Nephron (organoid): ENCODE data around the gene KRTAP9-9.
"Not testable (repeated sequence)": the region's sequence is repeated elsewhere in the genome, so short reads cannot be mapped to it uniquely, and the experiment has no call there.

ENCODE experiments used
- H3K27ac Mint-ChIP-seq, 3 experiments: 2 replicates each; pipeline ENCODE4 v1.8.0; 2020; ENCODE audit warnings: mixed read lengths in 3 of 3, mild to moderate bottlenecking in 2 of 3, moderate library complexity in 1 of 3
- H3K27me3 Mint-ChIP-seq: 2 replicates; pipeline ENCODE4 v1.8.0; 2021; ENCODE audit warnings: low read depth, mild to moderate bottlenecking, moderate library complexity, mixed read lengths
- H3K36me3 Mint-ChIP-seq: 2 replicates; pipeline ENCODE4 v1.8.0; 2020; ENCODE audit warnings: low read depth, mixed read lengths
- H3K4me1 Mint-ChIP-seq: 2 replicates; pipeline ENCODE4 v1.8.0; 2020; ENCODE audit warnings: mixed read lengths
- H3K4me3 Mint-ChIP-seq, 3 experiments: 2 replicates each; pipeline ENCODE4 v1.8.0; 2020; ENCODE audit warnings: mild to moderate bottlenecking in 3 of 3, mixed read lengths in 3 of 3, moderate library complexity in 2 of 3
- H3K9me3 Mint-ChIP-seq: 2 replicates; pipeline ENCODE4 v1.8.0; 2020; ENCODE audit warnings: mixed read lengths
- TF ChIP-seq, protein P1 (sequence below), 3 experiments: fragments of 200-600 bp; sonication (generic); IDR thresholded peaks; one replicate each; pipeline ENCODE4 v1.5.0; 2021; ENCODE audit warnings: antibody characterized with exemption in 3 of 3; ENCODE audit not compliant: unreplicated experiment in 3 of 3

KRTAP9-9 gene

DNA sequence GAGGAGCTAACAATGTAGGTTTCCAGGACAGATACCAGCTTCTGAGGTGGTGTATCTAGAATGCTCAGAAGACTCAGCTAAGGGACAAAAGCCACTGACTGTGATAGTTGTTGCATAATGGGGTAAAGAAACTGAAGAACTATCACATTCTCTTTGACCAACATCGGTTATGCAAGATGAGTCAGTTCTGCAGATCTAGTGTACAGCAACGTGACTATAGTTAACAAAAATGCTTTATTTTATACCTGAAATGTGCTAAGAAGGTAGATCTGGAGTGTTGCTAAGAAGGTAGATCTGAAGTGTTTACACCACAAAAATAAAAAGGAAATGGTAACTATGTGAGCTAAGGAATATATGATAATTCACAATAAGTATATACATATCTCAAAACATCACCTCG lies 12.5 kb downstream of the KRTAP9-9 start:
- TF ChIP-seq, protein P1, sequence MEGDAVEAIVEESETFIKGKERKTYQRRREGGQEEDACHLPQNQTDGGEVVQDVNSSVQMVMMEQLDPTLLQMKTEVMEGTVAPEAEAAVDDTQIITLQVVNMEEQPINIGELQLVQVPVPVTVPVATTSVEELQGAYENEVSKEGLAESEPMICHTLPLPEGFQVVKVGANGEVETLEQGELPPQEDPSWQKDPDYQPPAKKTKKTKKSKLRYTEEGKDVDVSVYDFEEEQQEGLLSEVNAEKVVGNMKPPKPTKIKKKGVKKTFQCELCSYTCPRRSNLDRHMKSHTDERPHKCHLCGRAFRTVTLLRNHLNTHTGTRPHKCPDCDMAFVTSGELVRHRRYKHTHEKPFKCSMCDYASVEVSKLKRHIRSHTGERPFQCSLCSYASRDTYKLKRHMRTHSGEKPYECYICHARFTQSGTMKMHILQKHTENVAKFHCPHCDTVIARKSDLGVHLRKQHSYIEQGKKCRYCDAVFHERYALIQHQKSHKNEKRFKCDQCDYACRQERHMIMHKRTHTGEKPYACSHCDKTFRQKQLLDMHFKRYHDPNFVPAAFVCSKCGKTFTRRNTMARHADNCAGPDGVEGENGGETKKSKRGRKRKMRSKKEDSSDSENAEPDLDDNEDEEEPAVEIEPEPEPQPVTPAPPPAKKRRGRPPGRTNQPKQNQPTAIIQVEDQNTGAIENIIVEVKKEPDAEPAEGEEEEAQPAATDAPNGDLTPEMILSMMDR (IDR thresholded peaks at IDR 0.05; ENCODE audit: unreplicated experiment in 3 of 3), result no peak
- Mint-ChIP-seq H3K36me3 (no peaks in the 10 kb centered on the region), H3K27ac (no peak overlapping the region), H3K27me3 (peaks cover 15% of the 10 kb centered on the region), H3K4me1 (no peaks in the 10 kb centered on the region), H3K9me3 (no peaks in the 10 kb centered on the region), H3K4me3 (no peak overlapping the region)

DNA sequence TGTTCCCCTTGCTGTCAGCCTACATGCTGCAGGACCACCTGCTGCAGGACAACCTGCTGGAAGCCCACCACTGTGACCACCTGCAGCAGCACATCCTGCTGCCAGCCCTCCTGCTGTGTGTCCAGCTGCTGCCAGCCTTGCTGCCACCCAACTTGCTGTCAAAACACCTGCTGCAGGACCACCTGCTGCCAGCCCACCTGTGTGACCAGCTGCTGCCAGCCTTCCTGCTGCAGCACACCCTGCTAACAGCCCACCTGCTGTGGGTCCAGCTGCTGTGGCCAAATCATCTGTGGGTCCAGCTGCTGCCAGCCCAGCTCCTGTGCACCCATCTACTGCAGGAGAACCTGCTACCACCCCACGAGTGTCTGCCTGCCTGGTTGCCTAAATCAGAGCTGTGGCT lies 16.1 kb downstream of the KRTAP9-9 start:
- H3K4me1 Mint-ChIP-seq, H3K27ac Mint-ChIP-seq, H3K36me3 Mint-ChIP-seq, H3K27me3 Mint-ChIP-seq, H3K9me3 Mint-ChIP-seq, H3K4me3 Mint-ChIP-seq: not testable (repeated sequence)

DNA sequence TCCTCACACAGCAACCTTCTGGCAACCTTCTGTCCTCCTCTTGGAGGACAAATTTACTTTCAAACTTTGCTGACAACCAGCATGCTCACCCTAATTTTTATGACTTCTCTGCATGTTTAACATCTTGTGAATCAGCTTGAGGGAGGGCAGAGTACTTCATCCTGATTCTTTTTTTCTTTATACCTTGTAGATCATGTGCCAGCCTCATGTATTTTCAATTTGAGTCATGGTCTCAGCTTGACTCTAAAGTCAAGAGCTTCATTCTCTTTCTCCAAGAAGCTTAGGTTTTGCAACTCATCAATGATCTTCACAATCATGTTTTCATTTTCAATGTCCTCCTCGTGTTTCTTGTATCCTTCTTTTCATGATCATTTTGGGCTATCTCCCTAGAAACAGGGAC lies 16.7 kb downstream of the KRTAP9-9 start:
- H3K9me3 Mint-ChIP-seq, result no peaks in the 10 kb centered on the region
- no peak overlapping the region for H3K4me3 Mint-ChIP-seq
- no peak overlapping the region for H3K27ac Mint-ChIP-seq
- TF ChIP-seq, protein P1 (IDR thresholded peaks at IDR 0.05; ENCODE audit: unreplicated experiment in 3 of 3), result no peak
- H3K4me1 Mint-ChIP-seq, result no peaks in the 10 kb centered on the region
- no peaks in the 10 kb centered on the region for H3K36me3 Mint-ChIP-seq
- peaks cover 11% of the 10 kb centered on the region for H3K27me3 Mint-ChIP-seq

DNA sequence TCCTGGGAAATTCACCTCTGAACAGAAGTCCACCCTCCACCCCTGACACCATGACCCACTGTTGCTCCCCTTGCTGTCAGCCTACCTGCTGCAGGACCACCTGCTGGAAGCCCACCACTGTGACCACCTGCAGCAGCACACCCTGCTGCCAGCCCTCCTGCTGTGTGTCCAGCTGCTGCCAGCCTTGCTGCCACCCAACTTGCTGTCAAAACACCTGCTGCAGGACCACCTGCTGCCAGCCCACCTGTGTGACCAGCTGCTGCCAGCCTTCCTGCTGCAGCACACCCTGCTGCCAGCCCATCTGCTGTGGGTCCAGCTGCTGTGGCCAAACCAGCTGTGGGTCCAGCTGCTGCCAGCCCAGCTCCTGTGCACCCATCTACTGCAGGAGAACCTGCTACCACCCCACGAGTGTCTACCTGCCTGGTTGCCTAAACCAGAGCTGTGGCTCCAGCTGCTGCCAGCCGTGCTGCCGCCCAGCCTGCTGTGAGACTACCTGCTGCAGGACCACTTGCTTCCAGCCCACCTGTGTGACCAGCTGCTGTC lies 20.5 kb downstream of the KRTAP9-9 start, which contains the start of gene KRTAP9-7:
TSS of gene KRTAP9-7 (plus strand) at position 51 of the 543 bp plus-strand sequence. CDS start at position 51, 0 bp downstream.
- not testable (repeated sequence) for H3K4me1 Mint-ChIP-seq, H3K4me3 Mint-ChIP-seq, H3K27ac Mint-ChIP-seq, H3K9me3 Mint-ChIP-seq, H3K36me3 Mint-ChIP-seq
- peaks cover 18% of the 10 kb centered on the region for H3K27me3 Mint-ChIP-seq

DNA sequence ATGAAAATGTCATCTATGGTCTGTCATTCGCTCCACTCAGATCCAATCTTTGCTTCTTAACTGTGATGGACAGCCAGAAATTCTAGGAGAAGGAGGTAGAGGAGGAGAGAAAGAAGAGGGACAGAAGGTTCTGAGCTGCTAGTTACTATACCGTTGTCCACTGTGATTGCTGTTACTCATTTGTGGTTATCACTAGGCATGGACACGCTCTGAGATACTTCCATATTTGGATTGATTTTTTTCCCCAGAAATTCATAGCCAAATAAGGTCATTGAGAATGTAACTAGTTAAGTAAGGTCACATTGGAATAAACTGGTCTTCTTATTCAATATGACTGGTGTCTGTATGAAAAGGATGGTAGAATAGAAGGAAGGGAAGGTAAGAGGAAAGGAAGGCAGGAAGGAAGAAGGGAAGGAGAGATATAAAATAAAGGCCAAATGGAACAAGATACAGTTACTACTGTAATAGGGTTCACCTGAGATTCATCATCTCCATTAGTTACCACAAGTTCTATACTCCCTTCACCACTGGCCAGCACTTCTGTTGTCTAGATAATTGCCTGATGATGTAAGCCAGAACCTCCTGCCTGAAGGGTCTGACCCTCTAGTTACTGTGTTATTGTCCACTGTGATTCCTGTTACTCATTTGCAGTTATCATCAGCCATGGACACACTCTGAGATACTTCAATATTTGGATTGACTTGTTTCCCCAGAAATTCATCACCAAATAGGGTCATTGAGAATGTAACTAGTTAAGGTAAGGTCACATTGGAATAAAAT lies 23.2 kb downstream of the KRTAP9-9 start:
- no peak overlapping the region for H3K27ac Mint-ChIP-seq
- H3K9me3 Mint-ChIP-seq, result peaks cover 6% of the 10 kb centered on the region
- H3K36me3 Mint-ChIP-seq, result no peaks in the 10 kb centered on the region

DNA sequence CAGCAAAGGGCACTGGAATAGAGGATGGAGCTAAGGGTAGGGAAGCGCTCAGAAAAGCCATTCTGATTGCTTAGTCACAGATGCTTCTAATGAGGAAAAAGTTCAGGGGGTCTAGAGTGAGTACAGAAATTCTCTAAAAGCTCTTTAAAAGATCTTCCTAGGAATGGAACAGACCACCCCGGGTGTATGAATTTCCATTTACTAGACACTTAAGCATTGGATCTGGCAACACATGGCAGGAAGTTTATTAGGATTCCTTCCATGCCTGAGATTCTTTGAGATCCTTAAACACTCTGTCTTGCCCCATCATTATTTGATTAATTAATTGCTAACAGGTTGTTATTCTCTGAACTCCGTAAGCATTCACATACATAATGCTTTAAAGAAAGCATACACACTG lies 28.9 kb downstream of the KRTAP9-9 start:
- no peak overlapping the region for H3K4me3 Mint-ChIP-seq
- peaks cover 3% of the 10 kb centered on the region for H3K27me3 Mint-ChIP-seq

More for the DNA sequence above, 23.2 kb downstream of the KRTAP9-9 start:
- peaks cover 18% of the 10 kb centered on the region for H3K27me3 Mint-ChIP-seq
- no peak overlapping the region for H3K4me3 Mint-ChIP-seq
- TF ChIP-seq, protein P1 (IDR thresholded peaks at IDR 0.05; ENCODE audit: unreplicated experiment in 3 of 3), result no peak
- no peaks in the 10 kb centered on the region for H3K4me1 Mint-ChIP-seq

More for the DNA sequence above, 28.9 kb downstream of the KRTAP9-9 start:
- Mint-ChIP-seq H3K9me3 (peaks cover 6% of the 10 kb centered on the region), H3K27ac (no peak overlapping the region), H3K4me1 (peaks cover 4% of the 10 kb centered on the region), H3K36me3 (no peaks in the 10 kb centered on the region)
- TF ChIP-seq, protein P1 (IDR thresholded peaks at IDR 0.05; ENCODE audit: unreplicated experiment in 3 of 3), result no peak
